Thyroid gland (tissue), 4 donors: ENCODE measurements around the gene ART4. TPM values are rescaled to one million over a fixed set of nuclear protein-coding genes. Genes with fewer than 3 reads are reported as not detected.

Source experiments
- DNase-seq, 2 donors: peaks; one replicate each; pipeline ENCODE4 v3.0.0-alpha.2; 2019
- H3K27ac ChIP-seq, 3 donors: fragments of 200-600 bp; sonication (generic); 1 replicate in 2 of 3; 2 replicates in 1 of 3; pipeline ENCODE4 v1.5.1; 2016 to 2019; ENCODE audit warnings: mild to moderate bottlenecking in 1 of 3, moderate library complexity in 1 of 3
- H3K27me3 ChIP-seq: fragments of 200-600 bp; sonication (generic); one replicate; pipeline ENCODE4 v1.5.1; 2019
- H3K36me3 ChIP-seq, 2 donors: fragments of 200-600 bp; sonication (generic); one replicate each; pipeline ENCODE4 v1.5.1; 2016 to 2019
- H3K4me1 ChIP-seq, 2 donors: fragments of 200-600 bp; sonication (generic); one replicate each; pipeline ENCODE4 v1.5.1; 2017 to 2019
- H3K4me3 ChIP-seq, 3 donors: fragments of 200-600 bp; sonication (generic); replicated peaks in 1 of 3; 1 replicate in 2 of 3; 2 replicates in 1 of 3; pipeline ENCODE4 v1.5.1; 2016; ENCODE audit warnings: mild to moderate bottlenecking in 1 of 3
- H3K9me3 ChIP-seq: fragments of 200-600 bp; sonication (generic); one replicate; pipeline ENCODE4 v1.5.1; 2017
- CTCF ChIP-seq, 6 experiments: fragments of 200-600 bp in 3 of 6; fragments of 450-650 bp in 3 of 6; sonication (generic) in 3 of 6; IDR thresholded peaks; one replicate each; pipeline ENCODE4 v1.5.1; 2016 to 2019; ENCODE audit warnings: antibody characterized with exemption in 6 of 6, mild to moderate bottlenecking in 2 of 6, inconsistent platforms in 1 of 6, moderate library complexity in 1 of 6
- POLR2A ChIP-seq, 2 donors: fragments of 450-650 bp; IDR thresholded peaks; one replicate each; pipeline ENCODE4 v1.6.1; 2017; ENCODE audit warnings: antibody characterized with exemption in 2 of 2, mild to moderate bottlenecking in 2 of 2, moderate library complexity in 1 of 2
- WGBS, 2 donors: methylation state at CpG; one replicate each; pipeline ENCODE4 v1.1.5; 2017; 5-methylcytosine and 5-hydroxymethylcytosine counted together
- intact Hi-C: fragments of 100-400 bp; cut with DNase I; formaldehyde crosslinking; loops from one replicate; pipeline ENCODE4 v1.15.1; 2023
- total RNA-seq, 4 donors: library from RNA; depleted of rRNA; stranded (reverse); fragments of >200 nt; gene quantifications; one replicate each; pipeline ENCODE4 v1.2.3, GENCODE V29; 2016

Gene ART4
- total RNA-seq: 10 to 100 TPM in 2 of 4 donors, 1 to 10 TPM in 2; 5.5 to 26.5 (median 10.8) TPM

- peak; percentile 10 to 33 for DNase-seq
- H3K27me3 ChIP-seq: no peaks in the 10 kb centered on the region
- H3K4me3 ChIP-seq: peak within 1 kb of the TSS in 1 of 3 donors; percentile 1
- TF ChIP-seq CTCF (IDR thresholded peaks at IDR 0.05) (no peak), POLR2A (IDR thresholded peaks at IDR 0.05) (no peak)
- intact Hi-C loops: no loop called here
- no peaks in the 10 kb centered on the region for H3K9me3 ChIP-seq
- H3K4me1 ChIP-seq: peaks cover 36 to 48% of the 10 kb centered on the region in 2 donors
- peak within 1 kb of the TSS; percentile 62 to 86 (median 85) for H3K27ac ChIP-seq
- WGBS, 2 donors: 66 to 80% methylated on average over 10 of the region's 10 CpGs
- no peaks in the 10 kb centered on the region for H3K36me3 ChIP-seq
These were observed at the start of gene ART4 for GRCh38 chr12:14843425-14843887. TSS of gene ART4 (minus strand) at chr12:14843526. CDS start at chr12:14843113, 413 bp downstream.

- intact Hi-C loops: no loop called here
- Histone ChIP-seq H3K4me1 (peaks cover 7 to 8% of the 10 kb centered on the region in 2 donors), H3K36me3 (no peaks in the 10 kb centered on the region), H3K27me3 (no peaks in the 10 kb centered on the region), H3K4me3 (no peak overlapping the region), H3K9me3 (no peaks in the 10 kb centered on the region), H3K27ac (peak overlapping the region; percentile 28 to 61 (median 48))
- WGBS, 2 donors: 60 to 62% methylated on average over 7 of the region's 7 CpGs
- TF ChIP-seq CTCF (IDR thresholded peaks at IDR 0.05) (no peak), POLR2A (IDR thresholded peaks at IDR 0.05) (no peak)
- peak; percentile 45 to 53 for DNase-seq
These were observed 49.6 kb upstream of the ART4 start for GRCh38 chr12:14892726-14893505.

- H3K27me3 ChIP-seq: no peaks in the 10 kb centered on the region
- 91 to 95% methylated on average over 5 of the region's 5 CpGs for WGBS, 2 donors
- no peak overlapping the region for H3K27ac ChIP-seq
- intact Hi-C loops: no loop called here
- no peak overlapping the region for H3K4me3 ChIP-seq
- H3K9me3 ChIP-seq: no peaks in the 10 kb centered on the region
- DNase-seq: no peak
- peaks cover 14 to 16% of the 10 kb centered on the region in 2 donors for H3K4me1 ChIP-seq
- no peak for TF ChIP-seq CTCF (IDR thresholded peaks at IDR 0.05)
- TF ChIP-seq POLR2A (IDR thresholded peaks at IDR 0.05): no peak
- no peaks in the 10 kb centered on the region for H3K36me3 ChIP-seq
These were observed 47.4 kb upstream of the ART4 start for GRCh38 chr12:14890701-14891100.

- 51 to 52% methylated on average over 6 of the region's 6 CpGs for WGBS, 2 donors
- intact Hi-C loops: no loop called here
These were observed 42.9 kb upstream of the ART4 start for GRCh38 chr12:14886271-14886670.

More at GRCh38 chr12:14886271-14886670, 42.9 kb upstream of the ART4 start:
- Histone ChIP-seq H3K9me3 (no peaks in the 10 kb centered on the region), H3K4me3 (no peak overlapping the region), H3K27ac (peak overlapping the region; percentile 75 to 88 (median 75)), H3K36me3 (peaks cover 0 to 7% of the 10 kb centered on the region in 2 donors), H3K27me3 (no peaks in the 10 kb centered on the region), H3K4me1 (peaks cover 14 to 16% of the 10 kb centered on the region in 2 donors)
- TF ChIP-seq CTCF (IDR thresholded peaks at IDR 0.05) (no peak), POLR2A (IDR thresholded peaks at IDR 0.05) (no peak)
- DNase-seq: no peak
